Natural killer cell (primary cell): Measurements from ENCODE around the gene NCSTN. TPM values are rescaled to one million over a fixed set of nuclear protein-coding genes. Genes with fewer than 3 reads are reported as not detected.

Experiments used
- ATAC-seq, 3 donors: fragments of 150-1000 bp in 2 of 3; fragments of 200-7000 bp in 1 of 3; cut with Tn5 transposase; 1 replicate in 1 of 3; 2 replicates in 2 of 3; pipeline ENCODE4 v1.10.0; 2021; ENCODE audit warnings: mild to moderate bottlenecking in 2 of 3, moderate library complexity in 2 of 3
- DNase-seq, 2 donors: peaks; one replicate each; pipeline versions ENCODE4 v3.0.0 to v3.0.0-alpha.2; 2013 to 2021; ENCODE audit warnings: mixed read lengths in 1 of 2
- H3K27ac ChIP-seq: one replicate; pipeline ENCODE4 v1.5.1; 2013; ENCODE audit warnings: mild to moderate bottlenecking, low read length
- H3K27me3 ChIP-seq: one replicate; pipeline ENCODE4 v1.6.1; 2013; ENCODE audit warnings: low read length; ENCODE audit not compliant: control insufficient read depth, insufficient read depth
- H3K36me3 ChIP-seq: one replicate; pipeline ENCODE4 v1.6.1; 2013; ENCODE audit warnings: low read length; ENCODE audit not compliant: control insufficient read depth, insufficient read depth
- H3K4me1 ChIP-seq: one replicate; pipeline ENCODE4 v1.6.1; 2013; ENCODE audit warnings: low read length; ENCODE audit not compliant: control insufficient read depth, insufficient read depth
- H3K4me3 ChIP-seq: one replicate; pipeline ENCODE4 v1.5.1; 2013; ENCODE audit warnings: low read length
- H3K9me3 ChIP-seq: one replicate; pipeline ENCODE4 v1.6.1; 2013; ENCODE audit warnings: low read length; ENCODE audit not compliant: control insufficient read depth, insufficient read depth
- H3K27ac Mint-ChIP-seq, 2 donors: one replicate each; pipeline ENCODE4 v1.8.0; 2022; ENCODE audit warnings: mild to moderate bottlenecking in 2 of 2, mixed read lengths in 2 of 2, moderate library complexity in 1 of 2
- H3K27me3 Mint-ChIP-seq, 2 donors: one replicate each; pipeline ENCODE4 v1.8.0; 2022; ENCODE audit warnings: low read depth in 2 of 2, mixed read lengths in 2 of 2
- H3K36me3 Mint-ChIP-seq: one replicate; pipeline ENCODE4 v1.8.0; 2022; ENCODE audit warnings: mixed read lengths
- H3K4me1 Mint-ChIP-seq, 2 donors: one replicate each; pipeline ENCODE4 v1.8.0; 2022; ENCODE audit warnings: mixed read lengths in 2 of 2
- H3K4me3 Mint-ChIP-seq: one replicate; pipeline ENCODE4 v1.8.0; 2022; ENCODE audit warnings: mild to moderate bottlenecking, moderate library complexity, mixed read lengths
- H3K9me3 Mint-ChIP-seq, 2 donors: one replicate each; pipeline ENCODE4 v1.8.0; 2022; ENCODE audit warnings: mixed read lengths in 2 of 2
- WGBS: methylation state at CpG from one replicate; pipeline ENCODE4 v1.1.7; 2013; ENCODE audit warnings: missing lambda C conversion rate; ENCODE audit not compliant: insufficient coverage; 5-methylcytosine and 5-hydroxymethylcytosine counted together
- intact Hi-C: fragments of 100-400 bp; cut with micrococcal nuclease; formaldehyde crosslinking; loops from one replicate; pipeline ENCODE4 v1.14.2; 2022
- total RNA-seq, 4 donors: library from RNA; stranded (reverse); fragments of 120-200 nt in 1 of 4; gene quantifications; one replicate each; pipeline versions ENCODE4 v1.2.3 to v1.2.4, GENCODE V29; 2013 to 2022
- TF ChIP-seq, protein P1 (sequence below): fragments of 200-600 bp; IDR thresholded peaks from one replicate; pipeline ENCODE4 v1.8.0; 2022; ENCODE audit warnings: antibody characterized with exemption

The NCSTN gene
- total RNA-seq, 3 donors from 2014 or later (not counting 1 experiment from before 2014, with no cell fraction given), result 104 to 140 (median 110) TPM

DNA sequence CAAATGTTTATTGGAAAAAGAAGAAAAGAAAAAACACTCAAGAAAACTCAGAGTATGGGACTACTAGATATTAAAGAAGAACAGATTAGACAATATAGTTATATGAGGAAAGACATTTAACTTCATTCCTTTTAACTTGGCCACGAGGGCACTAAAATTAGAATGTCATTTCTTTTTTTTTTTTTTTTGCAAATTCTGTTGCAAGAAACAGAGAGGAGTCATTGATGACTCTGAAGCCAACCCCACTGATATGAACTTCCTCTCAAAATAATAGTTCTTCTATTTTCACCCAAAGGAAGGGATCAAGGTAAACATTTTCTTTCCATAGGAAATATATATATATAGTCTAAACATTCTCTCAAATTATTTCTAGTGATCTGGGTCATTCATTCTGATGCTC is 33.6 kb upstream of the NCSTN start:
- Mint-ChIP-seq H3K36me3 (peaks cover 41% of the 10 kb centered on the region), H3K4me1 (peaks cover 0 to 7% of the 10 kb centered on the region in 2 donors), H3K4me3 (no peak overlapping the region), H3K27ac (no peak overlapping the region), H3K27me3 (no peaks in the 10 kb centered on the region), H3K9me3 (no peaks in the 10 kb centered on the region)
- TF ChIP-seq, protein P1, sequence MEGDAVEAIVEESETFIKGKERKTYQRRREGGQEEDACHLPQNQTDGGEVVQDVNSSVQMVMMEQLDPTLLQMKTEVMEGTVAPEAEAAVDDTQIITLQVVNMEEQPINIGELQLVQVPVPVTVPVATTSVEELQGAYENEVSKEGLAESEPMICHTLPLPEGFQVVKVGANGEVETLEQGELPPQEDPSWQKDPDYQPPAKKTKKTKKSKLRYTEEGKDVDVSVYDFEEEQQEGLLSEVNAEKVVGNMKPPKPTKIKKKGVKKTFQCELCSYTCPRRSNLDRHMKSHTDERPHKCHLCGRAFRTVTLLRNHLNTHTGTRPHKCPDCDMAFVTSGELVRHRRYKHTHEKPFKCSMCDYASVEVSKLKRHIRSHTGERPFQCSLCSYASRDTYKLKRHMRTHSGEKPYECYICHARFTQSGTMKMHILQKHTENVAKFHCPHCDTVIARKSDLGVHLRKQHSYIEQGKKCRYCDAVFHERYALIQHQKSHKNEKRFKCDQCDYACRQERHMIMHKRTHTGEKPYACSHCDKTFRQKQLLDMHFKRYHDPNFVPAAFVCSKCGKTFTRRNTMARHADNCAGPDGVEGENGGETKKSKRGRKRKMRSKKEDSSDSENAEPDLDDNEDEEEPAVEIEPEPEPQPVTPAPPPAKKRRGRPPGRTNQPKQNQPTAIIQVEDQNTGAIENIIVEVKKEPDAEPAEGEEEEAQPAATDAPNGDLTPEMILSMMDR, result no peak
- H3K27ac ChIP-seq, result no peak overlapping the region
- intact Hi-C loops, result no loop called here
- peaks cover 91% of the 10 kb centered on the region for H3K36me3 ChIP-seq
- no peaks in the 10 kb centered on the region for H3K27me3 ChIP-seq
- no peak overlapping the region for H3K4me3 ChIP-seq
- WGBS, result 100% methylated on average over 1 of the region's 1 CpG
- ATAC-seq (no peak), DNase-seq (no peak)
- no peaks in the 10 kb centered on the region for H3K4me1 ChIP-seq
- no peaks in the 10 kb centered on the region for H3K9me3 ChIP-seq

DNA sequence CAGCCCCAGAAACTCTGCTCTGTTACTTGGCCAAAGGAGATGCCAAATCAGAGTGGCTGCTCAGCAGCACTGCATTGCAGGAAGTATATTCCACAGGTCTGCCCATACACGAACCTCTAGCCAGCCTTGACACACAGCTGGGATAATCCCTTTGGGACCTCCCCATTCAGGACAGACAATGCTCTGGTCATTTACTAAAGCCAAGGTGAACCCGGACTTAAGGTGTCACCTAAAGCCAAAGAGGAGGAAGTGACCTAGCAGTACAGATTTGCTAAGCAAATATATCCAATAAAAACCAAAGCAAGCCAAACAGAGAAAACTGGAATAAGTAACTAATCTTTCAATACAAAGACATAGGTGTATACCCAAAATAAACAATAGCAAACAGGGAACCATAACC is 27.8 kb upstream of the NCSTN start:
- H3K4me3 ChIP-seq, result no peak overlapping the region
- no peak overlapping the region for H3K4me3 Mint-ChIP-seq
- peaks cover 0 to 2% of the 10 kb centered on the region in 2 donors for H3K9me3 Mint-ChIP-seq
- no peak overlapping the region for H3K27ac ChIP-seq
- no peaks in the 10 kb centered on the region for H3K27me3 ChIP-seq
- peaks cover 85% of the 10 kb centered on the region for H3K36me3 ChIP-seq
- no peak for ATAC-seq
- H3K27ac Mint-ChIP-seq, result no peak overlapping the region
- intact Hi-C loops, result no loop called here
- TF ChIP-seq, protein P1, result no peak
- peaks cover 34% of the 10 kb centered on the region for H3K36me3 Mint-ChIP-seq
- no peak for DNase-seq
- no peaks in the 10 kb centered on the region for H3K4me1 ChIP-seq
- H3K9me3 ChIP-seq, result peaks cover 3% of the 10 kb centered on the region
- peaks cover 15 to 27% of the 10 kb centered on the region in 2 donors for H3K4me1 Mint-ChIP-seq
- H3K27me3 Mint-ChIP-seq, result no peaks in the 10 kb centered on the region
- WGBS, result 93% methylated on average over 2 of the region's 2 CpGs

DNA sequence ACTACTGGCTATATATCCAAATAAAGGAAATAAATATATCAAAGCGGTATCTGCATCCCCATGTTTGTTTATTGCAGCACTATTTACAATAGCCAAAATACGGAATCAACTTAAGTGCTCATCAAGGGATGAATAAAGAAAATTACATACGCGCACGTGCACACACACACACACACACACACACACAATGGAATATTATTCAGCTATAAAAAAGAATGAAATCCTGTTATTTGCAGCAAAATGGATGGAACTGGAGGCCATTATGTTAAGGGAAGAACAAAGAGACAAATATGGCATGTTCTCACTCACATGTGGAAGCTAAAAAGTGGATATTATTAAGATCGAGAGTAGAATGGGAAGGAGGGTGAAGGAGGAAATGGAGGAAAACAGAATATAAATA is 20.4 kb upstream of the NCSTN start:
- WGBS, result 100% methylated on average over 3 of the region's 6 CpGs
- H3K36me3 Mint-ChIP-seq, result peaks cover 14% of the 10 kb centered on the region

DNA sequence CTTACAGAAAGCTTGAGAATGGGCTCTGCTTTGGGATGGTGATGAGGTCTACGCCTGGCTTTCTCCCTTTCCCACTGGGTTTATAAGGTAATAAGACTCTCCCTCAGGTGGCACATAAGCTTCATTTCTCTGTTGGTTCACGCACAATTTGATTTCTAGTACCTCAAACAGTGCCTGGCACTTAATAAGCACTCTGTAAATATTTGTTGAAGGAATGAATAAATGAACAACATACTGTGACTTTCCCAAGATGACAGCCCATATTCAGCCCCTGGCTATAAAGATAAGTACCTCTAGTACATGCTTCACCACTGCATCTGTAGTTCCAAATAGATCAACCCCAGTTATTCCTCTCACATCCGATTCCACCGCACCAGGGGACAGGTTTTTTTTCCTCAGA is 17.9 kb upstream of the NCSTN start:
- Mint-ChIP-seq H3K4me3 (no peak overlapping the region), H3K36me3 (peaks cover 21% of the 10 kb centered on the region), H3K4me1 (peaks cover 6 to 7% of the 10 kb centered on the region in 2 donors), H3K9me3 (no peaks in the 10 kb centered on the region), H3K27ac (peak overlapping the region in 1 of 2 donors; percentile 56), H3K27me3 (no peaks in the 10 kb centered on the region)
- no peak overlapping the region for H3K27ac ChIP-seq
- H3K9me3 ChIP-seq, result no peaks in the 10 kb centered on the region
- TF ChIP-seq, protein P1, result no peak
- no peaks in the 10 kb centered on the region for H3K4me1 ChIP-seq
- ATAC-seq (no peak), DNase-seq (no peak)
- no peak overlapping the region for H3K4me3 ChIP-seq
- intact Hi-C loops, result no loop called here
- no peaks in the 10 kb centered on the region for H3K27me3 ChIP-seq
- 100% methylated on average over 1 of the region's 4 CpGs for WGBS
- peaks cover 78% of the 10 kb centered on the region for H3K36me3 ChIP-seq

More for the DNA sequence above, 20.4 kb upstream of the NCSTN start:
- no peak overlapping the region for H3K27ac ChIP-seq
- DNase-seq (no peak), ATAC-seq (no peak)
- H3K4me3 ChIP-seq, result no peak overlapping the region
- TF ChIP-seq, protein P1, result no peak
- H3K4me3 Mint-ChIP-seq, result no peak overlapping the region
- peaks cover 71% of the 10 kb centered on the region for H3K36me3 ChIP-seq
- H3K9me3 Mint-ChIP-seq, result no peaks in the 10 kb centered on the region
- intact Hi-C loops, result no loop called here
- no peaks in the 10 kb centered on the region for H3K27me3 ChIP-seq
- no peaks in the 10 kb centered on the region for H3K27me3 Mint-ChIP-seq
- H3K9me3 ChIP-seq, result no peaks in the 10 kb centered on the region
- no peaks in the 10 kb centered on the region for H3K4me1 ChIP-seq
- peak overlapping the region in 1 of 2 donors; percentile 43 for H3K27ac Mint-ChIP-seq
- peaks cover 13 to 22% of the 10 kb centered on the region in 2 donors for H3K4me1 Mint-ChIP-seq
